Measurements from ENCODE around the gene DFFA. TPM values are rescaled to one million over a fixed set of nuclear protein-coding genes. Genes with fewer than 3 reads are reported as not detected.

DFFA gene
- polyA plus RNA-seq, 3 donors, result 11.0 to 17.8 (median 17.3) TPM

- Histone ChIP-seq H3K9me3 (replicated peaks in 1 of 2; ENCODE audit: control insufficient read depth in 1 of 2, insufficient read depth in 1 of 2, low read length in 2 of 2) (no peaks in the 10 kb centered on the region), H4K20me1 (ENCODE audit: insufficient read depth, low read length) (no peaks in the 10 kb centered on the region), H3K4me1 (ENCODE audit: control insufficient read depth in 1 of 2, insufficient read depth in 2 of 2, low read length in 2 of 2) (peaks cover 22 to 32% of the 10 kb centered on the region in 2 donors), H3K4me3 (replicated peaks in 1 of 3; ENCODE audit: low read depth in 2 of 3, low read length in 3 of 3) (no peak overlapping the region), H3K27me3 (ENCODE audit: control insufficient read depth in 2 of 2, insufficient read depth in 2 of 2, low read length in 2 of 2) (no peaks in the 10 kb centered on the region), H3K79me2 (ENCODE audit: insufficient read depth, low read length) (peaks cover 17% of the 10 kb centered on the region), H3K36me3 (replicated peaks in 1 of 2; ENCODE audit: control insufficient read depth in 1 of 2, insufficient read depth in 2 of 2, low read length in 2 of 2) (peaks cover 28 to 41% of the 10 kb centered on the region in 2 donors), H3K27ac (ENCODE audit: low read depth in 1 of 2, low read length in 2 of 2) (no peak overlapping the region), H2AFZ (ENCODE audit: insufficient read depth, low read depth, low read length, poor library complexity, severe bottlenecking) (no peak overlapping the region), H3K9ac (ENCODE audit: insufficient read depth, low read length, poor library complexity, severe bottlenecking) (no peak overlapping the region), H3K4me2 (replicated peaks; ENCODE audit: extremely low read depth, low read length, poor library complexity, severe bottlenecking) (no peak overlapping the region)
- H3K4me1 Mint-ChIP-seq, result peaks cover 22% of the 10 kb centered on the region
- H3K27me3 Mint-ChIP-seq (ENCODE audit: low read depth in 3 of 3), result peaks cover 0 to 2% (median 0%) of the 10 kb centered on the region in 3 donors
- H3K36me3 Mint-ChIP-seq, result peaks cover 28 to 41% of the 10 kb centered on the region in 2 donors
- intact Hi-C loops (cut with micrococcal nuclease), result loop anchor here (5.0 to 10.0 kb wide), 3 partner anchors 38 to 85 kb away; partner anchors contain the start of gene CENPS (in 1 of the 2)
- DNase-seq, result no peak
- WGBS (ENCODE audit: insufficient coverage), result no CpG with 5 or more reads among the region's 4 CpGs
- H3K9me3 Mint-ChIP-seq, result no peaks in the 10 kb centered on the region
- no peak overlapping the region for H3K27ac Mint-ChIP-seq
- TF ChIP-seq CTCF (IDR thresholded peaks at IDR 0.05), result no peak
- no peak overlapping the region for H3K4me3 Mint-ChIP-seq
Observed at GRCh38 chr1:10470043-10470442, 2.3 kb downstream of the DFFA start.

- Histone ChIP-seq H3K4me2 (replicated peaks; ENCODE audit: extremely low read depth, low read length, poor library complexity, severe bottlenecking) (no peak overlapping the region), H3K9me3 (replicated peaks in 1 of 2; ENCODE audit: control insufficient read depth in 1 of 2, insufficient read depth in 1 of 2, low read length in 2 of 2) (no peaks in the 10 kb centered on the region), H2AFZ (ENCODE audit: insufficient read depth, low read depth, low read length, poor library complexity, severe bottlenecking) (no peak overlapping the region), H3K27ac (ENCODE audit: low read depth in 1 of 2, low read length in 2 of 2) (no peak overlapping the region), H3K27me3 (ENCODE audit: control insufficient read depth in 2 of 2, insufficient read depth in 2 of 2, low read length in 2 of 2) (no peaks in the 10 kb centered on the region), H3K36me3 (replicated peaks in 1 of 2; ENCODE audit: control insufficient read depth in 1 of 2, insufficient read depth in 2 of 2, low read length in 2 of 2) (peaks cover 48 to 68% of the 10 kb centered on the region in 2 donors), H3K4me1 (ENCODE audit: control insufficient read depth in 1 of 2, insufficient read depth in 2 of 2, low read length in 2 of 2) (peaks cover 9 to 10% of the 10 kb centered on the region in 2 donors), H3K79me2 (ENCODE audit: insufficient read depth, low read length) (peaks cover 11% of the 10 kb centered on the region), H3K4me3 (replicated peaks in 1 of 3; ENCODE audit: low read depth in 2 of 3, low read length in 3 of 3) (no peak overlapping the region), H4K20me1 (ENCODE audit: insufficient read depth, low read length) (no peaks in the 10 kb centered on the region), H3K9ac (ENCODE audit: insufficient read depth, low read length, poor library complexity, severe bottlenecking) (no peak overlapping the region)
- H3K4me1 Mint-ChIP-seq, result peaks cover 11% of the 10 kb centered on the region
- H3K4me3 Mint-ChIP-seq, result no peak overlapping the region
- intact Hi-C loops (cut with micrococcal nuclease), result no loop called here
- H3K9me3 Mint-ChIP-seq, result peaks cover 0 to 2% (median 0%) of the 10 kb centered on the region in 7 donors
- peaks cover 51 to 69% of the 10 kb centered on the region in 2 donors for H3K36me3 Mint-ChIP-seq
- peaks cover 0 to 2% (median 0%) of the 10 kb centered on the region in 3 donors for H3K27me3 Mint-ChIP-seq (ENCODE audit: low read depth in 3 of 3)
- DNase-seq, result no peak
- H3K27ac Mint-ChIP-seq, result peak overlapping the region in 1 of 7 donors; percentile 20
- TF ChIP-seq CTCF (IDR thresholded peaks at IDR 0.05), result no peak
- WGBS (ENCODE audit: insufficient coverage), result 100% methylated on average over 1 of the region's 2 CpGs
Observed at GRCh38 chr1:10467078-10467477, 5.3 kb downstream of the DFFA start.

Data from CD14-positive monocyte (primary cell).